GM19455 (cell line): ENCODE measurements around the gene KCNH8.

Experiments
- ATAC-seq: cut with Tn5 transposase; IDR thresholded peaks from one replicate; pipeline ENCODE4 v1.9.1; 2021; ENCODE audit not compliant: unreplicated experiment

KCNH8 gene

DNA sequence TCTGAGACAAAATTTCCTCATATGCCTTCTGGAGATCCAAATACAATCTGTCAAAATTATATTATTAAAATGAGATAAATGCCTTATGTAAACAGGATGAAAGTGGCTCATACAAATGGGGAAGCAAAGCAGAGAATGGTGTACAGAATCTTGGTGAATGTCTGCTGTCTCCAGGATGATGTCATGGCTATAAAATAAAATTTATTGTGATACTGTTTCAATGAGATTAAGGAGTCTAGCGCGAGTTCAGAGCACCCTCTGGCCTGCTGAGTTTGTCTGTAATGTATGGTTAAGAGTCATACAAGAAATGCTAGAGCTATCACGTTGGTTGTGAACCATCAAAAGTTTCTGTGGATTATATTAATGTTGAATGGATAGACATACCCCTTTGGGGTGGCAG lies 426.0 kb downstream of the KCNH8 start:
- no peak for ATAC-seq

DNA sequence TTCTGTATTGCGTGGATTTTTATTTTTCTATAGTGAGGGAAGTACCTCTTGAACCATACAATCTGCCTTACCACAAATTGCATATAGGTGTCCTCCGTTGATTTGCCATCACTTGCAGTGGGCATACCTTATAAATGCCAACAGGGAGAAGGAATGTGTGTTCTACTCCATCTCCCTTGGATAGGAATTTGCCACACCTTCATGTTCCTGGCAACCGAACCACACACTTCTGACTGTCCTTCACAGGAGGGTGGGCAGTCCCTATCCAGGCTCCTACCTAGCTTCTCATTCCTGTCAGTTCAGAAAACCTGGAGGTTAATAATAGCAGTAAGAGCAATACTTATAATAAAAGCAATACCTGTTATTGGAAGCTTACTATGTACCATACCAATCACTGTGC lies 428.0 kb downstream of the KCNH8 start:
- ATAC-seq, result no peak
